ENCODE data around the gene TTN. TPM values are rescaled to one million over a fixed set of nuclear protein-coding genes. Genes with fewer than 3 reads are reported as not detected.

TTN gene
- total RNA-seq, 2 donors from 2014 or later = 26.5 to 94.6 TPM

DNA sequence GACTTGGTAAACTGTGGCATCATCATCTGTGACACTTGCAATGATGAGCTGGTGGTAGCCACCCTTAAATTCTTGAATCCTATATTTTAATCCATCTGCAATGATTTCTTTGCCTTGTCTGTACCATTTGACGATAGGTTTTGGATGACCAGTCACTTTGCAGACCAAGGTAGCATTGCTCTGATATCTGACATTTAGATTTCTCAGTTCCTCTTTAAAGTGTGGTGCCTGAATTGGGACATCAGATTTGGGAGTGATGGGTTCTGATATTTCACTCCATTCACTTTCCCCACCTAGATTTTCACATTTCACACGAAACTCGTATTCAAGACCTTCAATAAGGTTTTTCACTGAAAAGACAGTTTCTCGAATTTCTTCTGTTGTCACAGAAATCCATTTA, 271.2 kb downstream of the TTN start:
- peaks cover 0 to 17% of the 10 kb centered on the region in 2 donors for H3K36me3 ChIP-seq (replicated peaks in 1 of 2; ENCODE audit: insufficient read depth in 1 of 2, low read depth in 2 of 2)
- no peak overlapping the region for H3K27ac ChIP-seq
- no peak for ATAC-seq
- WGBS, 2 donors = 90 to 92% methylated on average over 4 of the region's 4 CpGs
- DNase-seq = no peak
- H3K27me3 ChIP-seq = no peaks in the 10 kb centered on the region
- H3K4me1 ChIP-seq = no peaks in the 10 kb centered on the region
- intact Hi-C loops (cut with DNase I) = no loop called here
- TF ChIP-seq, protein P1, sequence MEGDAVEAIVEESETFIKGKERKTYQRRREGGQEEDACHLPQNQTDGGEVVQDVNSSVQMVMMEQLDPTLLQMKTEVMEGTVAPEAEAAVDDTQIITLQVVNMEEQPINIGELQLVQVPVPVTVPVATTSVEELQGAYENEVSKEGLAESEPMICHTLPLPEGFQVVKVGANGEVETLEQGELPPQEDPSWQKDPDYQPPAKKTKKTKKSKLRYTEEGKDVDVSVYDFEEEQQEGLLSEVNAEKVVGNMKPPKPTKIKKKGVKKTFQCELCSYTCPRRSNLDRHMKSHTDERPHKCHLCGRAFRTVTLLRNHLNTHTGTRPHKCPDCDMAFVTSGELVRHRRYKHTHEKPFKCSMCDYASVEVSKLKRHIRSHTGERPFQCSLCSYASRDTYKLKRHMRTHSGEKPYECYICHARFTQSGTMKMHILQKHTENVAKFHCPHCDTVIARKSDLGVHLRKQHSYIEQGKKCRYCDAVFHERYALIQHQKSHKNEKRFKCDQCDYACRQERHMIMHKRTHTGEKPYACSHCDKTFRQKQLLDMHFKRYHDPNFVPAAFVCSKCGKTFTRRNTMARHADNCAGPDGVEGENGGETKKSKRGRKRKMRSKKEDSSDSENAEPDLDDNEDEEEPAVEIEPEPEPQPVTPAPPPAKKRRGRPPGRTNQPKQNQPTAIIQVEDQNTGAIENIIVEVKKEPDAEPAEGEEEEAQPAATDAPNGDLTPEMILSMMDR (IDR thresholded peaks at IDR 0.05) = no peak
- no peaks in the 10 kb centered on the region for H3K9me3 ChIP-seq
- no peak overlapping the region for H3K4me3 ChIP-seq

DNA sequence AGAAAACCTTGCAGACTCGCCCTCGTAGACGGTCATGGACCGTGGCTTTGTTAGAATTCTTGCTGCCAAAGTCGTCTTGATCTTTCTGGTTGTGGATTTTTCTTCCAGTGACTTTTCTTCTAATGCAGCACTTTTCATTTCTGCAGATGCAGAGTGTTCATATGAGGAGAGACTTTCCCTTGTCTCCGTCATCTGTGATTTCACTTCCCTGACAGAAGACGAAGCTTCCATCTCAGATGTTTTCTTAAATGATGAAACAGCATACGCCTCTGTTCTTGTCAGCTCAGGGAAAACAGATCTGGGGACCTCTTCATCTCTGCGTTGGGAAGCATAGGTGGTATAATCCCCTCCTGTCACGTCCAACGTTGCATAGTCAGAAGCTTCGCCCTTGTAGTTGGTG, 276.1 kb downstream of the TTN start:
- no peak overlapping the region for H3K4me3 ChIP-seq
- intact Hi-C loops (cut with DNase I) = no loop called here
- no peaks in the 10 kb centered on the region for H3K27me3 ChIP-seq
- no peak overlapping the region for H3K27ac ChIP-seq
- H3K4me1 ChIP-seq = no peaks in the 10 kb centered on the region
- DNase-seq (no peak), ATAC-seq (no peak)
- TF ChIP-seq POLR2A (IDR thresholded peaks at IDR 0.05) = no peak
- TF ChIP-seq, protein P1 (IDR thresholded peaks at IDR 0.05) = no peak
- WGBS, 2 donors = 83 to 88% methylated on average over 12 of the region's 12 CpGs
- H3K36me3 ChIP-seq (replicated peaks in 1 of 2; ENCODE audit: insufficient read depth in 1 of 2, low read depth in 2 of 2) = peaks cover 0 to 9% of the 10 kb centered on the region in 2 donors
- no peaks in the 10 kb centered on the region for H3K9me3 ChIP-seq

DNA sequence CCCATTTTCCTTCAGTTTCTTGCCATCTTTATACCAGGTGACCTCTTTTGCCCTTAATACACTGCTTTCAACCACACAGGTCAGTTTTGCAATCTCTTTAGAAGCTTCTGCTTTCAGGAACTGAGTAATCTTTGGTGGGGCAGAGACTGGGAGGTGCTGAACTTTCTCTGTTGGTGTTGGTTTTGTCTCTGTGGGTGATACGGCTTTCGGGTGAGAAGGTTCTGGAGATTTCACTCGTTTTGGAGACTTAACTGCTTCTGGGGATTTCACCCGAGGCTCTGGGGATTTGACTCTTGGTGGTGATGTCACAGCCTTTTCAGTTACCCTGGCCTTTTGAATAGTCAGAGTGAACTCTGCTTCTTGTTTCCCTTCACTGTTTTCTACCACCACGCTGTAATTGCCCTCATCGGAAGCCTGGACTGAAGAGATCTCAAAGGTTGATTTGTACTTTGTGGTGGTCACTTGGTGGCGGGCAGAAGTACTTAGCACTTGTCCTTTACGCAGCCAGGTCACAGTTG, 276.5 kb downstream of the TTN start:
- intact Hi-C loops (cut with DNase I) = no loop called here
- WGBS, 2 donors = 80 to 86% methylated on average over 8 of the region's 8 CpGs
- Histone ChIP-seq H3K27ac (no peak overlapping the region), H3K27me3 (no peaks in the 10 kb centered on the region), H3K9me3 (no peaks in the 10 kb centered on the region), H3K36me3 (replicated peaks in 1 of 2; ENCODE audit: insufficient read depth in 1 of 2, low read depth in 2 of 2) (peaks cover 0 to 9% of the 10 kb centered on the region in 2 donors), H3K4me3 (no peak overlapping the region), H3K4me1 (no peaks in the 10 kb centered on the region)
- DNase-seq = no peak
- TF ChIP-seq, protein P1 (IDR thresholded peaks at IDR 0.05) = no peak
- TF ChIP-seq POLR2A (IDR thresholded peaks at IDR 0.05) = no peak
- no peak for ATAC-seq

DNA sequence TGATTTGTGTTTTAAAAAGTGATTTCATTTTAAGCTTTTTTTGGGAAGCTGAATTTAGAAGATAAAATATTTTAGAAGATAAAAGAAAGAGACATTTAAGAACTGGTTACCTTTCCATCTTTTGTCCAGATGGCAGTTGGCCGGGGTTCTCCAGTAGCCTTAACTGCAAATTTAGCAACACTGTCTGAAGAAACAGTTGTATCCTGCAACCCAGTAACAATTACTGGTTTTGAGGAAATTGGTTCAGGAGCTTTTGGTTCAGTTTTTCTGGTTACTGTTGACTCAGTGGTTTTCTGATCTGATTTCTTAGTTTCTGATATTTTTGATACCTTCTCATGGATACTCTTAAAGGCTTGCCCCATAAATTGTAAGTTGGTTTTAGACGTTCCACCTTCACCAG, 277.1 kb downstream of the TTN start:
- Histone ChIP-seq H3K4me3 (no peak overlapping the region), H3K36me3 (replicated peaks in 1 of 2; ENCODE audit: insufficient read depth in 1 of 2, low read depth in 2 of 2) (peaks cover 0 to 6% of the 10 kb centered on the region in 2 donors), H3K9me3 (no peaks in the 10 kb centered on the region), H3K27ac (no peak overlapping the region), H3K27me3 (no peaks in the 10 kb centered on the region), H3K4me1 (no peaks in the 10 kb centered on the region)
- TF ChIP-seq, protein P1 (IDR thresholded peaks at IDR 0.05) = no peak
- no peak for TF ChIP-seq POLR2A (IDR thresholded peaks at IDR 0.05)
- DNase-seq = no peak
- no peak for ATAC-seq
- 68 to 73% methylated on average over 2 of the region's 2 CpGs for WGBS, 2 donors
- intact Hi-C loops (cut with DNase I) = no loop called here

DNA sequence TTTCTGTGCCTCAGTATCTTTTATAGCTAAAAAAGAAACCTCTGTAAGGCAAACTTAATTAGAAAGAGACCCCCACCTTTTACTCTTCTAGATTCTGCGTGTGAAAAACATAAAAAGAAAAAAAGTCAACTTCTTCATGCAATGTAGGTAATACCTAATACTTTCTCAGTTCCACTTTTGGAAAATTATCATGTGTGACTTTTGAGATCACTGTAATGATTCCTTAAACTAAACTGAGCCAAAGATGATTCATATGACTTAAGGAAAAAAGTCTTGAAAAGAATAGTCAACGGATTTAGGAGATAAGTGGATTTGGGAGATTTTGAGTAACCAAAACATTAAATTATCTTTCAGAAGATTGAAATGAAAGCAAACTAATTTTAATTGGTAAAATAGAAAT, 278.0 kb downstream of the TTN start:
- Histone ChIP-seq H3K4me1 (peaks cover 3% of the 10 kb centered on the region), H3K4me3 (no peak overlapping the region), H3K27ac (no peak overlapping the region), H3K27me3 (no peaks in the 10 kb centered on the region), H3K9me3 (no peaks in the 10 kb centered on the region), H3K36me3 (replicated peaks in 1 of 2; ENCODE audit: insufficient read depth in 1 of 2, low read depth in 2 of 2) (peaks cover 0 to 5% of the 10 kb centered on the region in 2 donors)
- no peak for DNase-seq
- 80 to 83% methylated on average over 2 of the region's 2 CpGs for WGBS, 2 donors
- intact Hi-C loops (cut with DNase I) = no loop called here
- TF ChIP-seq, protein P1 (IDR thresholded peaks at IDR 0.05) = no peak
- no peak for TF ChIP-seq POLR2A (IDR thresholded peaks at IDR 0.05)
- ATAC-seq = no peak
